ENCODE data around the gene ZRANB3.

The ZRANB3 gene

GRCh38 chr2:135252805-135253458 is 278.1 kb downstream of the ZRANB3 start:
- no peak for DNase-seq (ENCODE audit: low read depth in 2 of 2)

DNA sequence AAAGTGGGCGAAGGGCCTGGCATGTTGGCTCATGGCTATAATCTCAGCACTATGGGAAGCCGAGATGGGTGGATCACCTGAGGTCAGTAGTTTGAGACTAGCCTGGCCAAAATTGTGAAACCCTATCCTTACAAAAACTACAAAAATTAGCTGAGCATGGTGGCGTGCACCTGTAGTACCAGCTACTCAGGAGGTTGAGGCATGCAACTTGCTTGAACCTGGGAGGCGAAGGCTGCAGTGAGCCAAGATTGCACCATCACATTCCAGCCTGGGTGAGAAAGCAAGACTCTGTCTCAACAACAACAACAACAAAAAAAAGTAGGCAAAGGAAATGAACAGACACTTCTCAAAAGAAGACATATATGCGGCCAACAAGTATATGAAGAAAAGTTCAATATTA is 282.4 kb downstream of the ZRANB3 start:
- DNase-seq (ENCODE audit: low read depth in 2 of 2), result no peak

DNA sequence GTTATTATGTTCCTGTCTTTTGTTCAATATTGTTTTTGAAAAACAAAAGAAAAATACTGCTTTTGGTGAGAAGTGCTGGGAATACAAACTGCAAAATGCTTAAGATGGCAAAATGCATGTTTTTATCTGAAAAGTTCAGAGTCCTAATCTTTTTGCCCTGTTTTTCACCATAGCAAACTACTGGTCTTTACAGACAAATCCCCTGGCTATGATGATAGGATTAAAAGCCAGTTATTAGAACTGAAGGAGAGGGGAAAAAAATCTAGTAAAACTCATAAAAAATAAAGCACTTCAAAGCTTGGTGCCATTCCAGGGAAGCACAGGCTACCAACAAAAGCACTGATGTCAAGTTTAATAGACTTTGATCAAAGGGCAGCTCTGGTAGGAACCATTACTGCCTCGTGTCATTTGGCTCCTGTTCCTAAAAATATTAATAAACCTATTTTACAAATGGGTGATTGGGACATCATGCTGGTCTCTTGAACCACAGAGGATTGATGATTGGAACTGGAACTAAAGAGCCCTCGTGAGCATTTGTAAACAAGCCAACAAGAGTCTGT is 284.2 kb downstream of the ZRANB3 start:
- no peak for DNase-seq (ENCODE audit: low read depth in 2 of 2)

DNA sequence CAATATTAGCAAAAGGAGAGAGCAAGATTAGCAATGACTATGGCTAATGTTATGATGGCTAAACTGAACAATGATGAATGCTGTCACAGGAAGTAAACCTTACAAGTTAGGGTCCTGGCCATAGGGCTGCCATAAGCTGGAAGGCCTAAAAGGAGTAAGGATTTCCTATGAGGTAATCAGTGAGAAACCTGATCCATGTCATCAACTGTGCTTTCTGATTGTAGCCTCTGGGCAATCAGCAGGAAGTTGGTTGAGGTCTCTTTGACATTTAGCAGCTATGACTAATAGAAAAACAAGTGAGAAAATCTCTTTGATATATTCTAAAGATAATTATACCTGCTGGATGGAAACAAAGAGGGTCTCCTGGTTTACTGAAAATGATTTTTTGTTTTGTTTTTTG is 285.9 kb downstream of the ZRANB3 start:
- no peak for DNase-seq (ENCODE audit: low read depth in 2 of 2)

GRCh38 chr2:135238651-135239050 is 292.4 kb downstream of the ZRANB3 start:
- no peak for DNase-seq (ENCODE audit: low read depth in 2 of 2)

DNA sequence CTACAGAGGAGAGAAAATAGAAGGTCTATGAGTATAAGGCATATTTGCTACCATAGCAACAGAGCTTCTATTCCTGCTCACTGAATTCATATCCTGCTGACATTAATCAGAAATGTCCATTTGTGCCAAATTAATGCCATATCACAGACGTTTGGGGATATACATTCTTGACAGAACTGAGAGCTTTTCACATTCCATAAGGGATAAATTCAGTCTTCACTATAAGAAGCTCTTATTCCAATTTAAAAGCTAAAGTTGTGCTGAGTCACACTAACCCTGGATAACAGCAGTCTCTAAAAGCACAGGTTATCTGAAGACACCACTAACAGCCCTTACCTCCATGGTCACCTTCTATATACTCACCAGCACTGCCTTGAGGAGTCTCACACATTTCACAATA is 300.9 kb downstream of the ZRANB3 start:
- DNase-seq (ENCODE audit: low read depth in 2 of 2), result no peak

- no peak for DNase-seq (ENCODE audit: low read depth in 2 of 2)
These were observed 303.6 kb downstream of the ZRANB3 start for GRCh38 chr2:135227386-135227785.

- DNase-seq (ENCODE audit: low read depth in 2 of 2), result no peak
These were observed 304.1 kb downstream of the ZRANB3 start for GRCh38 chr2:135226961-135227360.

DNA sequence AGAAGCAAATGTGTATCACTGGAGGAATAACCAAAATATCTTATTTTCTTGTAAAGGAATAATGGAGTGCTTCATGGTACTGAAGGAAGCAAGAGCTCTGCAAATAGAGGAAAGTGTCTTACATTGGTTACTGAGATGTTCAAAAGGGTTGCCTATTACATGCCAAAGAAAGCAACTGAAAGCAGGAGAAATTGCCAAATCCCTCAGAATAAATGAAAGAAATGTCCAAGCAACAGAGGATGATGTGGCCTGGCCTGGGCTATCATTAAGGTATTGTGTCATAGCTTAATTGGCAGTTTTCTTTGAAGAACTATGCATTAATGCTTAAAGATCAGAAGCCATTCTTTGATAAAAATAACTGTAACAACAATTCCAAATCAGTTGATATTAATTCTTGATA is 305.2 kb downstream of the ZRANB3 start:
- DNase-seq (ENCODE audit: low read depth in 2 of 2), result no peak

GRCh38 chr2:135219226-135219625 is 311.8 kb downstream of the ZRANB3 start:
- DNase-seq (ENCODE audit: low read depth in 2 of 2), result no peak

DNA sequence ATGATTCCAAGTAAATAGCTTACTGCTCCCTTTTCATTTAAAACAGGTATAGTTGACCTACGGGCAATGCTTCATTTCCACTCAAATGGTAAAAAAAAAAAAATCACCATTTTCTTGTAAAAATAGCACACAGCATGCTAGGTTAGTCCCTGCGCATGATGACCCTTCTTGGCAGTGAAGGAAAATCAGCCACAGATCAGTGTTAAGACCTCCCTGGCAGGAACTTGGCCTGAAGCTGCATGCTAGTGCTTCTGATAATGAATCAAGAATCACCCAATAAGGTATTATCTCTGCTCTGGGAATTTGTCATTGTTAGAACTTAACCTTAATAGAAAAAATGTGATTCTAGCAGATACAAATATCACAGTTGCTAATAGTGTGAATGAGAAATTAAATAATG is 312.6 kb downstream of the ZRANB3 start:
- DNase-seq (ENCODE audit: low read depth in 2 of 2), result no peak

GRCh38 chr2:135212757-135213156 is 318.3 kb downstream of the ZRANB3 start:
- no peak for DNase-seq (ENCODE audit: low read depth in 2 of 2)

- DNase-seq (ENCODE audit: low read depth in 2 of 2), result no peak
These were observed 323.0 kb downstream of the ZRANB3 start for GRCh38 chr2:135208016-135208415.

DNA sequence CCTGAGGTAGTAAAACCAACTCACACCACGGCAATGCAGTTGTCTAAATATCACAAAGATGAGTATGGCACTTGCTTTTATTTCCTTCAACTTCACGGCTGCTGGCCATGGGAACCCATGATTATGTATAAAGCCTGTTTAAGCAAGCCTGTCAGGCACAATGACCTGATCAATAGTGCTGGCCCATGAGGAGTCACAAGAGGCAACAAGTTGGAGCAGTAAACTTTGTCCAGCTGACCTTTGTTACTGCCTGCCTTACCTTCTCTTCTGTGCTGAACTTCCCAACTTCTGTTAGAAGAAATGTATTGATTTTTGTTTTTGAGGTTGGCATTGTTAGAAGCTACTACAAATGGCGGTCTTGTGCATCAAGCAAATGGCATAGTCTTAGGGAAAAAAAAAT is 327.1 kb downstream of the ZRANB3 start:
- no peak for DNase-seq (ENCODE audit: low read depth in 2 of 2)

- DNase-seq (ENCODE audit: low read depth in 2 of 2), result no peak
These were observed 328.3 kb downstream of the ZRANB3 start for GRCh38 chr2:135202751-135203150.

DNA sequence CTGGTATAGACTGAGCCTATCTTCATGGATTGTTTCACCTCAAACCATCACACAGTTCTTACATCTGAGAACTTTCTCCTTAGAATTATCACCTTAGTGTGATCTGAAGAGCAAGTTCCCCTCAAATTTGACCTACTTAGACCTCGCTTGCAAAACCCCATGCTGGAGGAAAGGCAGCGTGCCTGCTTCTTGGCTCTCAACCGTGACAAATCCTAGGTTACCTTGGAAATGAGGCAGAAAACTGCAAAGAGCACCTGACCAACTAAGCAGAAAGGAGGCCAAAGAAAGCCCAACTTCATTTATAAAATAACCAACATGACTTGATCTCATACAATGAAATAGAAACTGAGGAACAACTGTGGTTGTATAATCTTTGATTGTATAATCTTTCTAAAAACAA is 332.5 kb downstream of the ZRANB3 start:
- no peak for DNase-seq (ENCODE audit: low read depth in 2 of 2)

DNA sequence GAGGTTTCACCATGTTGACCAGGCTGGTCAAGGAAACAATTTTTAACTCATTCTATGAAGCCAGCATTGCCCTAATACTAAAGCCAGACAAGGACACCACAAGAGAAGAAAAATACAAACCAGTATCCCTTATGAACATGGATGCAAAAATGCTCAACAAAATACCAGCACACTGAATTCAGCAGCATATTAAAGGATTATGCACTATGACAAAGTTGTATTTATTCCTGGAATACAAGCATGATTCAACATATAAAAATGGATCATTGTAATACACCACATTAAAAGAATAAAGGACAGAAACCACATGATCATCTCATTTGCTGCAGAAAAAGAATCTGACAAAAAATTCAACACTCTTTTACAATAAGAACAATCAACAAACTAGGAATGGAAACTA is 340.2 kb downstream of the ZRANB3 start:
- DNase-seq (ENCODE audit: low read depth in 2 of 2), result no peak

DNA sequence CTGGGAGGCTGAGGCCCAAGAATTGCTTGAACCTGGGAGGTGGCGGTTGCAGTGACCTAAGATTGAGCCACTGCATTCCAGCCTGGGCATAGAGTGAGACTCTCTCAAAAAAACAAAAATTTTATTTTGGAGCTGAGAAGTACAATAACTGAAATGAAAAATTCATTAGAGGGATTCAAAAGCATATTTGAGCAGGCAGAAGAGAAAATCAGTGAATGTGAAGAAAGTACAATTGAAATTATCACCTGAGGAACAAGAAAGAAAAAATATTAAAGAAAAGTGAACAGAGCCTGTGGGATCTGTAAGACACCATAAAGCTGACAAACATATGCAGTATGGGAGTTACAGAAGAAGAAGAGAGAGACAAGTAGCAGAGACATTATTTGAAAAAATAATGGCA is 341.9 kb downstream of the ZRANB3 start:
- DNase-seq (ENCODE audit: low read depth in 2 of 2), result no peak

- DNase-seq (ENCODE audit: low read depth in 2 of 2), result no peak
These were observed 343.7 kb downstream of the ZRANB3 start for GRCh38 chr2:135187270-135187669.

GRCh38 chr2:135186054-135186453 is 345.0 kb downstream of the ZRANB3 start:
- DNase-seq (ENCODE audit: low read depth in 2 of 2), result no peak

GRCh38 chr2:135183822-135184221 is 347.2 kb downstream of the ZRANB3 start:
- DNase-seq (ENCODE audit: low read depth in 2 of 2), result no peak

- no peak for DNase-seq (ENCODE audit: low read depth in 2 of 2)
These were observed 348.4 kb downstream of the ZRANB3 start for GRCh38 chr2:135182601-135183000.

DNA sequence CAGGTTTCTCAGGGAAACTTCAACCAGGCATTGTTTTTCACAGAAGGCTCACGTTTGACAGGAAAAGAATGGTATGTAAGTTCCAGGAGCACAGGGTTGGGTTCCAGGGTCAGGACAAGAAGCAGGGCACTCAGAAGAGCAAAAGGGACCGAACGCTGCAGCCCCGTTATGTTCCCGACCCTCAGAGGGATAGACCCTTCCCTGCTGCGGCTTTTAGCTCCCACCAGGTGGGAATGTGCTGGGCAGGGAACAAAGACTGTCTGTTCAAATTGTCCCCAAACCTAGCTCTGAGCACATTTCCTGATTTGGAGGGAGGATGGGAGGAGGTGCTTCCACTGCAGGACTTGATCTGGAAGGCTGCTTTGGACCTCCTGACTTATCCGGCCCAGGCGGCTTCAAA is 348.8 kb downstream of the ZRANB3 start:
- DNase-seq (ENCODE audit: low read depth in 2 of 2), result no peak

DNA sequence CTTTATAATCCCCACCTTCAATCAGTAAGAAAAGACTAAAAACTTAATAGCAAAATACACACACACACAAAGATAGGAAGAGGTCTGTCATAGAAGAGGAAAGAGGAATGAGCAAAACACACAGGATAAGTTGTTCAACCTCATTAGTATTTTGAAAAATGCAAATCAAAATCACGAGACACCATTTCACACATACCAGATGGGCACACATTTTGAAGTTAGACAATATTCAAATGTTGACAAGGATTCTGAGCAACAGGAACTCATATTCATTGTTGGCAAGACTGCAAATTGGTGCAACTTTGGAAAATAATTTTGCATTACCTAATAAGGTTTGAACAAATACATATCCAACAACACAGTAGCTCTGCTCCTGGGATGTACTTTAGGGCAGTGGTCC is 351.3 kb downstream of the ZRANB3 start:
- no peak for DNase-seq (ENCODE audit: low read depth in 2 of 2)

Data from stimulated activated CD4-positive, alpha-beta T cell treated with anti-CD3 and anti-CD28 coated beads, Interleukin-12 subunit alpha, Interleukin-12 subunit beta, amount 100 ng/mL, for 24 hours (primary cell).